ENCODE data around the gene FAIM2. TPM values are rescaled to one million over a fixed set of nuclear protein-coding genes. Genes with fewer than 3 reads are reported as not detected.

Gene FAIM2
- total RNA-seq, 2 donors from 2014 or later, result 4.6 to 9.8 TPM

- no peak for TF ChIP-seq CTCF (IDR thresholded peaks at IDR 0.05)
- H3K4me3 ChIP-seq, result no peak overlapping the region
- no peaks in the 10 kb centered on the region for H3K9me3 ChIP-seq
Observed at GRCh38 chr12:49930515-49931288, 27.0 kb upstream of the FAIM2 start.

GRCh38 chr12:49929581-49929980 is 25.9 kb upstream of the FAIM2 start:
- H3K4me1 ChIP-seq, result no peaks in the 10 kb centered on the region
- DNase-seq (ENCODE audit: low spot score), result no peak
- no peak for TF ChIP-seq CTCF (IDR thresholded peaks at IDR 0.05)
- H3K9me3 ChIP-seq, result no peaks in the 10 kb centered on the region
- H3K4me3 ChIP-seq, result no peak overlapping the region
- no peaks in the 10 kb centered on the region for H3K27me3 ChIP-seq
- no peak overlapping the region for H3K27ac ChIP-seq
- no peaks in the 10 kb centered on the region for H3K36me3 ChIP-seq

More at GRCh38 chr12:49930515-49931288, 27.0 kb upstream of the FAIM2 start:
- no peak for DNase-seq (ENCODE audit: low spot score)
- H3K27ac ChIP-seq, result no peak overlapping the region
- H3K27me3 ChIP-seq, result no peaks in the 10 kb centered on the region
- no peaks in the 10 kb centered on the region for H3K4me1 ChIP-seq
- H3K36me3 ChIP-seq, result no peaks in the 10 kb centered on the region

GRCh38 chr12:49928471-49928870 is 24.8 kb upstream of the FAIM2 start:
- Histone ChIP-seq H3K27me3 (no peaks in the 10 kb centered on the region), H3K4me1 (no peaks in the 10 kb centered on the region), H3K27ac (no peak overlapping the region), H3K4me3 (no peak overlapping the region), H3K36me3 (no peaks in the 10 kb centered on the region), H3K9me3 (no peaks in the 10 kb centered on the region)
- no peak for TF ChIP-seq CTCF (IDR thresholded peaks at IDR 0.05)
- DNase-seq (ENCODE audit: low spot score), result no peak

- DNase-seq (ENCODE audit: low spot score), result no peak
- TF ChIP-seq CTCF (IDR thresholded peaks at IDR 0.05), result no peak
- H3K4me1 ChIP-seq, result peaks cover 0 to 19% of the 10 kb centered on the region in 2 donors
Observed at GRCh38 chr12:49925433-49926204, 21.9 kb upstream of the FAIM2 start.

GRCh38 chr12:49924628-49925246 is 21.0 kb upstream of the FAIM2 start:
- Histone ChIP-seq H3K4me3 (no peak overlapping the region), H3K4me1 (peaks cover 0 to 19% of the 10 kb centered on the region in 2 donors), H3K36me3 (no peaks in the 10 kb centered on the region), H3K27ac (no peak overlapping the region), H3K27me3 (no peaks in the 10 kb centered on the region), H3K9me3 (no peaks in the 10 kb centered on the region)
- no peak for TF ChIP-seq CTCF (IDR thresholded peaks at IDR 0.05)
- no peak for DNase-seq (ENCODE audit: low spot score)

More at GRCh38 chr12:49925433-49926204, 21.9 kb upstream of the FAIM2 start:
- Histone ChIP-seq H3K27ac (no peak overlapping the region), H3K9me3 (no peaks in the 10 kb centered on the region), H3K4me3 (no peak overlapping the region), H3K27me3 (no peaks in the 10 kb centered on the region), H3K36me3 (no peaks in the 10 kb centered on the region)

Data from right atrium auricular region (tissue), 2 donors.